Tibial artery (tissue), 4 donors: ENCODE data around the gene WDR48.

Experiments
- DNase-seq, 2 donors: peaks; one replicate each; pipeline ENCODE4 v3.0.0-alpha.2; 2019
- H3K27ac ChIP-seq, 2 donors: fragments of 200-600 bp; sonication (generic) in 1 of 2; 1 replicate in 1 of 2; 2 replicates in 1 of 2; pipeline ENCODE4 v1.5.1; 2018 to 2019; ENCODE audit warnings: mild to moderate bottlenecking in 1 of 2
- H3K27me3 ChIP-seq, 2 donors: fragments of 200-600 bp; sonication (generic) in 1 of 2; one replicate each; pipeline versions ENCODE4 v1.5.1 to v1.6.0; 2016 to 2019
- H3K36me3 ChIP-seq, 3 donors: fragments of 200-600 bp; sonication (generic) in 2 of 3; one replicate each; pipeline ENCODE4 v1.5.1; 2016 to 2019; ENCODE audit warnings: mild to moderate bottlenecking in 2 of 3
- H3K4me1 ChIP-seq, 4 donors: fragments of 200-600 bp; sonication (generic) in 2 of 4; 1 replicate in 3 of 4; 2 replicates in 1 of 4; pipeline ENCODE4 v1.5.1; 2016 to 2019
- H3K4me3 ChIP-seq, 2 donors: fragments of 200-600 bp; sonication (generic) in 1 of 2; 1 replicate in 1 of 2; 2 replicates in 1 of 2; pipeline ENCODE4 v1.5.1; 2018 to 2019; ENCODE audit warnings: mild to moderate bottlenecking in 2 of 2
- H3K9me3 ChIP-seq, 3 donors: fragments of 200-600 bp; sonication (generic) in 1 of 3; one replicate each; pipeline ENCODE4 v1.5.1; 2016 to 2019
- intact Hi-C: fragments of 100-400 bp; cut with DNase I; formaldehyde crosslinking; loops from one replicate; pipeline ENCODE4 v1.15.0; 2023; ENCODE audit warnings: low total_unique reads
- TF ChIP-seq, protein P1 (sequence below), 2 experiments: fragments of 200-600 bp in 1 of 2; fragments of 450-650 bp in 1 of 2; IDR thresholded peaks; one replicate each; pipeline ENCODE4 v1.5.1; 2017 to 2019; ENCODE audit warnings: antibody characterized with exemption in 2 of 2, mild to moderate bottlenecking in 1 of 2, moderate library complexity in 1 of 2

The WDR48 gene

DNA sequence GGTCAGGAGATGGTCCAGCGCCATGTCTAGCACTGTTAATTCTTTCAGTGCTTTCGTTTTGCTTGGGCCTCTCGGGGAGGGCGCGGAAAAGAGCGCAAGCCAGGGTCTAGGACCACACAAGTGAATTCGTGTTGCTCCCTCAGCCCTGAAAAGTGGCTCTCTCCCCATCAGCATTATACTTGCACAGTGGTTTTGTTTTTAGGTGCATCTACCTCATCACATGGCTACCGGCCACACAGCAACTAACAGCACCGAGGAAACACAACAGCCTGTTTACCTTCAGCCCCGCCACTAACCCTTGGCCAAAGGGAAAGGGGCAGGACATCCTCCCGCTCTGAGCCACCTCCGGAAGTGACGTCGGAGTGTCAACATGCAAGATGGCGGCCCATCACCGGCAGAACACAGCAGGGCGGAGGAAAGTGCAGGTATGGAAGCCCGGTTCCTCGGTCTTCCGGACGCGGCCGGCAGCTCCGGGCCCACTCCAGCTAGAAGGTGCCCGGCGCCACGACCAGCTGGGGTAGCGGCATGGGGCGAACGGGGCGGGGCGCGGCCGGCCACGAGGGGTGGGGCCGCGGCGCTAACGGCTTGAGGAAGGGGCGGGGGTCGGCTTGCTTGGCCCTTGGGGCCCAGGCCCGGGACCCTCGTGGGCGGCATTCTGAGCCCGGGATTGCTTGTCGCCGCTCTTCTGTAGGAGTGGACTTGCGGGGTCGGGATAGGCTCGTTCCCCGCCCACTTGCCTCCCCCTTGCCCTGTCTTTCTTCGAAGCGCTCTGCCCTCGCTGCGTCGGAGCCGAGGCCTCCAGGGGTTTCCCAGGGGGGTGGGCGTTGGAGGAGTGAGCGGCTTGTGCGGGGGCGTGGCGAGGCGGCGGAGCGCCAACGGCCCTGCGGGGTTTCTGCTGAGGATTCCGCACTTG is at the start of gene WDR48, which contains the start of gene SCN11A:
TSS of gene WDR48 (plus strand) at position 368 of the 913 bp plus-strand sequence. CDS start at position 378, 10 bp downstream.
TSS of gene SCN11A (minus strand) at position 296 of the 913 bp plus-strand sequence. CDS start 101,582 bp downstream, outside the sequence.
- H3K36me3 ChIP-seq, result no peaks in the 10 kb centered on the region
- DNase-seq, result peak; percentile 95 to 96
- no peaks in the 10 kb centered on the region for H3K9me3 ChIP-seq
- peaks cover 0 to 26% (median 17%) of the 10 kb centered on the region in 4 donors for H3K4me1 ChIP-seq
- H3K27me3 ChIP-seq, result no peaks in the 10 kb centered on the region
- TF ChIP-seq, protein P1, sequence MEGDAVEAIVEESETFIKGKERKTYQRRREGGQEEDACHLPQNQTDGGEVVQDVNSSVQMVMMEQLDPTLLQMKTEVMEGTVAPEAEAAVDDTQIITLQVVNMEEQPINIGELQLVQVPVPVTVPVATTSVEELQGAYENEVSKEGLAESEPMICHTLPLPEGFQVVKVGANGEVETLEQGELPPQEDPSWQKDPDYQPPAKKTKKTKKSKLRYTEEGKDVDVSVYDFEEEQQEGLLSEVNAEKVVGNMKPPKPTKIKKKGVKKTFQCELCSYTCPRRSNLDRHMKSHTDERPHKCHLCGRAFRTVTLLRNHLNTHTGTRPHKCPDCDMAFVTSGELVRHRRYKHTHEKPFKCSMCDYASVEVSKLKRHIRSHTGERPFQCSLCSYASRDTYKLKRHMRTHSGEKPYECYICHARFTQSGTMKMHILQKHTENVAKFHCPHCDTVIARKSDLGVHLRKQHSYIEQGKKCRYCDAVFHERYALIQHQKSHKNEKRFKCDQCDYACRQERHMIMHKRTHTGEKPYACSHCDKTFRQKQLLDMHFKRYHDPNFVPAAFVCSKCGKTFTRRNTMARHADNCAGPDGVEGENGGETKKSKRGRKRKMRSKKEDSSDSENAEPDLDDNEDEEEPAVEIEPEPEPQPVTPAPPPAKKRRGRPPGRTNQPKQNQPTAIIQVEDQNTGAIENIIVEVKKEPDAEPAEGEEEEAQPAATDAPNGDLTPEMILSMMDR (IDR thresholded peaks at IDR 0.05), result no peak
- peak within 1 kb of the TSS; percentile 82 to 95 for H3K27ac ChIP-seq
- peak within 1 kb of the TSS; percentile 83 to 96 for H3K4me3 ChIP-seq
- intact Hi-C loops, result no loop called here

DNA sequence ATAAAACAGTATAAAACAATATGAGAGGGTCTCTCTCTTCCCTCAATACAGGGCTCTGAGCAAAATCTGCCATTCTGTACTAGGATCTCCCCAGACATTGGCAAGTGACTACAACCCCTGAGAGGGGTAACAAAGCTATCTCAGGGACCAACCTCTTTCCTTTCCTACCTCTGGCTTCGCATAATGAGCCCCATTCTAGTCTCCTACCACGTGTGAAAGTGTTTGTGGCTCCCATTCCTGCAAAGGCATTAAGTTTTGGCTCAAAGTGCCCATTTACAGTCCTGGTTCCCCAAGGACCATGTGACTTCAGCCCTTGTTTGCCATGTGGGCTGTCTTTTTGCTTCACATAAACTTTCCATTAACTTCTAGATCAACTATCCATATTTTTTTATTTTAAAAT is 46.5 kb upstream of the WDR48 start:
- H3K27ac ChIP-seq, result no peak overlapping the region
- H3K27me3 ChIP-seq, result no peaks in the 10 kb centered on the region
- no peaks in the 10 kb centered on the region for H3K4me1 ChIP-seq
- intact Hi-C loops, result no loop called here
- TF ChIP-seq, protein P1 (IDR thresholded peaks at IDR 0.05), result no peak
- H3K9me3 ChIP-seq, result no peaks in the 10 kb centered on the region
- H3K36me3 ChIP-seq, result no peaks in the 10 kb centered on the region
- no peak for DNase-seq
- H3K4me3 ChIP-seq, result no peak overlapping the region

DNA sequence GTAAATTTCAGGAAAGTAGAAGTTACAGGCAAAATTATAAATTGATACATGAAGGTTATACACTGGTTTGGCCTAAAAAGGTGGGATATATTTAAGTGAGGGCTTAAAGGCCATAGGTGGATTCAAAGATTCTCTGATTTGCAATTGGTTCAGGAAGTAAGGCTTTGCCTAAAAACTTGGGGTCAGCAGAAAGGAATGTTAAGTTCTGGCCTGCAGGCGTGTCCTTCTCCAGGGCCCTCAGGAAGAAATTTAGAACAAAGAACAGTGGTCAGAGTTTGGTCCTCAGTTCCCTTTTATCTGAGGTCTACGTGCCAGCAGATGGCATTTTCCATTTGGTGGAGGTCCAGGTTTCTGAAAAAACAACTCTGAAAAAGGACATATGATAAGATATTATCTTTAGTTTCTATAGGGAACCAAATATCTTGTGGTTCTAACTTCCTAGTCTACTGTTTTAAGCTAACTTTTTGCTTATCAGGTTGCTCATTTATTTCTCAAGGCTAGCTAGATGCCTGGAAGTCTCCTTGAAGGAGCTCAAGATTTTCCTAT is 40.6 kb upstream of the WDR48 start:
- DNase-seq, result no peak
- TF ChIP-seq, protein P1 (IDR thresholded peaks at IDR 0.05), result no peak

DNA sequence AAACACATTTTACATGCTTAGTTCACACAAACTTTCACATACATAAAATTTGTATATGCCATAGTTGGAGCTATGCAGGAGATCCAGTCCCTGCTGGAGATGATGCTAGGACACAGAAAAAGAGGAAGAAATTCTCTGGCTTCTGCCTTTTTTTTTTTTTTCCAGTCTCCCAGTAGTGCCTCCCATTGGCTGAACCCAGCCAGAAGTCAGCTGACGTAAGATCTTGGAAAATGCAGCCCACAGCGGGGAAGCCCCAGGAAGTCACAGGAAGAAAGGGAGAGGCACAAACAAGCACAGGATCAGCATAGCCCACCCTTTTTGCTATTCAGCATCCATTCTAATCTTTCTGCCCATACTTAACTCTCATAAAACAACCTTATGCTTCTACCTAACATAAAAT is 38.5 kb upstream of the WDR48 start:
- TF ChIP-seq, protein P1 (IDR thresholded peaks at IDR 0.05), result no peak
- intact Hi-C loops, result no loop called here
- no peak overlapping the region for H3K27ac ChIP-seq
- DNase-seq, result no peak
- no peak overlapping the region for H3K4me3 ChIP-seq
- no peaks in the 10 kb centered on the region for H3K9me3 ChIP-seq
- H3K4me1 ChIP-seq, result no peaks in the 10 kb centered on the region
- H3K36me3 ChIP-seq, result no peaks in the 10 kb centered on the region
- H3K27me3 ChIP-seq, result no peaks in the 10 kb centered on the region

More for the DNA sequence above, 40.6 kb upstream of the WDR48 start:
- no peak overlapping the region for H3K27ac ChIP-seq
- H3K9me3 ChIP-seq, result no peaks in the 10 kb centered on the region
- no peak overlapping the region for H3K4me3 ChIP-seq
- H3K4me1 ChIP-seq, result no peaks in the 10 kb centered on the region
- intact Hi-C loops, result no loop called here
- H3K27me3 ChIP-seq, result no peaks in the 10 kb centered on the region
- no peaks in the 10 kb centered on the region for H3K36me3 ChIP-seq

DNA sequence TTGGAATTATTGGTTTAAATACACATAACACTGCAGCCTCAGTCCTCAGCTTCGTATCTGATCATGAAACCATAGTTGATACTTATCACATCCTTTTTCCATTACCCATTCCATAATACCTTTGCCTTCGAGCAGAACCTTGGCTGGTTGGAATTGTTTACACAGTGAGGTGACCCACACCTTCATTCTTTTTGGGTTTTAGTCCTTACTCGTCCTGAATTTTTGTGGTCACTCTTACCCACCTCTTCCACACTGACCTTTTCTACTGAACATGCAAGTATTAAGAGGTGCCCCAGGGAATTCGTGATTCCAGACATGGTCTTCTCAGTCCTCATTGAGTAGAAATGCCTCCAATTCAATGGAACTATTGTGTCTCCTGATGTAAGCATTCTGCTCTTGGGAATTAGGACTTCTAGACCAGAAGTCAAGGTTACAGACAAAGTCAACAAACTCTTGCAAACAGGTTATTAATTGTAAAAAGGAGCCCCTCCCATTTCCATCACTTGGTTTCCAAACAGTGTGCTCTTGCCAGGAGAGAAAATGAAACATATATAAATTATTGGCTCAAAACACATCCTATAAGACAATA is 37.8 kb upstream of the WDR48 start:
- H3K9me3 ChIP-seq, result no peaks in the 10 kb centered on the region
- TF ChIP-seq, protein P1 (IDR thresholded peaks at IDR 0.05), result no peak
- no peaks in the 10 kb centered on the region for H3K36me3 ChIP-seq
- intact Hi-C loops, result no loop called here
- no peaks in the 10 kb centered on the region for H3K27me3 ChIP-seq
- H3K27ac ChIP-seq, result no peak overlapping the region
- no peak for DNase-seq
- no peaks in the 10 kb centered on the region for H3K4me1 ChIP-seq
- H3K4me3 ChIP-seq, result no peak overlapping the region
